Activated CD8-positive, alpha-beta memory T cell treated with anti-CD3 and anti-CD28 coated beads, Interleukin-2, amount 50 U/mL, for 48 hours (primary cell): ENCODE data around the gene ASTN1.
"Not testable (repeated sequence)": the region's sequence is repeated elsewhere in the genome, so short reads cannot be mapped to it uniquely, and the experiment has no call there.

Experiments used
- DNase-seq: peaks from one replicate; pipeline ENCODE4 v3.0.0-alpha.2; 2020

Gene ASTN1

DNA sequence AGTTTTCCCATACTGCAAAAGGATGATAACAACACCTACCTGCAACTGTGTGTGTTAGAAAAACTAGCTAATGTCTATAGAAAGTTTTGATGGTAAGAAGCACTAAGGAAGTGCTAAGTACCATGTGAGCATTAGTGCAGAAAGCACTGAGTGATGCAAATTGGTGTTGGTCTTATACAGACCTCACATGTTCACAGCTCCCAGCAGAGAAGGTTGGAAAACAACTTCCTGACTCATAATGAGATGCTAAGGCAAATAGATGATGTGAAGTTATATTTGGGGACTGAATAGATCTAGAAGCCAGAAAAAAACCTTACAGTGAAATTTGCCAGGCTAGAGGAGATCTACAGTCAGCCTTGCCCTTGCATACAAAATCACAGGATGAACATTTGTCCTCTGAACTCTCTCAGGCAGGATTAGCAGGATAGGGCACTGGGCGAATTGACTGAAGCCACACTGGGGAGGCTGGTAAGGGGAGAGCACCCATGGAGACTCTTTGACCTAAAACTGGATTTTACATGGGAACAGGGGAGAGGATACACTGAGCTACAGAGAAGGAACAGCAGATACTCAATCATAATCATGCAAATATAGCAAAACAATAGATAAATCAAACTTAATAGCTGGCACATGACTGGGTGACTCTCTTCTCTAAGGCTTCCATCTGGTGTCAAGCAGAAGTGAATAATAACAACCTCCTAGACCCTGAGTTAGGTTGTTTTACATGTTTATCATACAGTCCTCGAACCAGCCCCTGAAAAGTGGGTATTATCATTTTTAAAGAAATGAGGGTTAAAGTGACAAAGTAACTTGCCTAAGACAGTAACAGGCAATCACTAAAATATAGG lies 61.3 kb downstream of the ASTN1 start:
- DNase-seq, result no peak

GRCh38 chr1:177092001-177092400 lies 72.5 kb downstream of the ASTN1 start:
- no peak for DNase-seq

- DNase-seq, result no peak
Measured at GRCh38 chr1:177091040-177091439, 73.5 kb downstream of the ASTN1 start.

DNA sequence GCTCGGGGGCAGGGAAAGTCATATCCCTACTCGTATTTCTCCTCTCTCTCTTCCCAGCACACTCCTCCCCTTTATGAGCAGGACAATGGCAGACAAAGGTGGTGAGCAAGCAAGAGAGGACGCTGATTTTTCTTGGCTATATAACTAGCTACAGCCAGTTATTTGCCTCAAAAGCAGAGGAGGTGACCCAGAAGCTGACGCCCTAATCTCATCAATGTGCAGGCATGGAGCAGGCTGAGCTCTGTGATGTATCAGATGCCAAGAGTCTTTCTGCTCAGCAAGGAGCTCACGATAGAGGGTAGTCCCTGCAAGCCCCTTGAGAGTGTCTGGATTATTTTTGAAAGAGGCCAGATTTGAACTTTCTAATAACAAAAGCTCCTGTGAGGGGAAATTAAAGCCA lies 75.5 kb downstream of the ASTN1 start:
- DNase-seq, result no peak

GRCh38 chr1:177082855-177083693 lies 81.4 kb downstream of the ASTN1 start:
- DNase-seq, result no peak

DNA sequence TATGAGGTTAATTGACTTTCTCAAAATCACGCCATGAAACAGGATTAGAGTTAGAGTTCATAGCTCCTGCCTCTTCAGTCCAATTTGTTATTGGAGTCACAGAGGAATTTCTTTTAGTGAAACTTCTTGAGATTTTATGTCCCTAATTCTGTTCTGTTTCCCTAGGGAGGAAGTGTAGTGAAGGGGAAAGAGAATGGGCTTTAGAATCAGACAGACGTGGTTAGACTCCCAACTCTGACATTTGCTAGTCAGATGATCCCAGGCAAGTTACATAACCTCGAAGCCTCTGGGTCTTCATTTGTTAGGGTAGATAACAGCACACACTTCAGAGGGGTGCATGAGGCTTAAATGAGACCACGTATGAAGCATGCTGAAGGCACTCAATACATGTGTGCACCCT lies 83.9 kb downstream of the ASTN1 start:
- DNase-seq, result no peak

- DNase-seq, result no peak
Measured at GRCh38 chr1:177077734-177078499, 86.6 kb downstream of the ASTN1 start.

GRCh38 chr1:177077006-177077405 lies 87.5 kb downstream of the ASTN1 start:
- DNase-seq, result no peak

- not testable (repeated sequence) for DNase-seq
Measured at GRCh38 chr1:177074811-177075210, 89.7 kb downstream of the ASTN1 start.

DNA sequence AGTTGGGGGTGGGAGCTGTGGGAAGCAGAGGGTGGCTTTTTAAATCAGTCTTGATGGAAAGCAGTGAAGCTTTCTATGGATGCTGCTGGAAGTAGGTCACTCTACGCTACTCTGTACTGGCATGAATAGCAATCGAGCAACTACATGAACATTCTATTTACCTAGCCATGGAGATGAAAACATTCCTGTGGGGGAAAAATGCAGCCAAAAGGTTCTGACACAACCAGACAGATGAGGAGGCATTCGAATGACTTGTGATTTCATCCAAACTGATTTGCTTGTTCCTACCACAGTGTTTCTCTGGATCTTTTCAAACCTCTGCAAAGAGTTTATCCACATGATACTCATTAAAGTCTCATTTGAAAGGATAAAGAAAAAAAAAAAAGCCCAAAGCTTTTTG lies 95.0 kb downstream of the ASTN1 start:
- DNase-seq, result no peak

DNA sequence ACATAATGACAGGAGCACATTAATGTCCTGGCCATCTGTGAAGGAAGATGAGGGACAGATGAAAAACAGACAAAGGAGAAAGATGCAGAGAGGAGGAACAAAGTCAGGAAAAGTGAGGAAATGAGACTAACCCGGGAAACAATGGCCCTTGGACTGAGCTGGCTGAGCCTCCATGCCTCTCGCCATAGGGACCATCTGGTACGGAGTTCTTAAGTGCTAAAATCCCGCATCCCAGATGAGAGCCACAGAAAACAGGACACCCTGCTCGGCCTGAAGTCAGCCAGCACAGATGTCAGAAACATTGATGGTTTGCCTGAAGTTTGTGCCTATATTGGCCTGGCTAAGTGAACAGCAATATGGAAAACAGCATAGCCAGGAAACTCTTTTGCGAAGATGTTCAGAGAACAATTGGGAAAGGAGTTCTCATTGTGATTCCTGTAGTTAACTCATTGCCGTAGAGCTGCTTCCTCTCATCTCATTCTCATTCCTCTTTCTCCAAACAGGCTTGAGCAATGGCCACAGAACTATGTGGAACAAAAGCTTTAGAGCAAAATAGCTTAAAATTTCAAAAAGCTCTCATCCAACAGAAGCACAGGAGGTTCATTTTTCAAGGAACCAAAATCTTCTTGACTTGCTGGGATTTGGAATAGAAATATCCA lies 96.6 kb downstream of the ASTN1 start:
- DNase-seq, result no peak

- no peak for DNase-seq
Measured at GRCh38 chr1:177065430-177065829, 99.1 kb downstream of the ASTN1 start.

DNA sequence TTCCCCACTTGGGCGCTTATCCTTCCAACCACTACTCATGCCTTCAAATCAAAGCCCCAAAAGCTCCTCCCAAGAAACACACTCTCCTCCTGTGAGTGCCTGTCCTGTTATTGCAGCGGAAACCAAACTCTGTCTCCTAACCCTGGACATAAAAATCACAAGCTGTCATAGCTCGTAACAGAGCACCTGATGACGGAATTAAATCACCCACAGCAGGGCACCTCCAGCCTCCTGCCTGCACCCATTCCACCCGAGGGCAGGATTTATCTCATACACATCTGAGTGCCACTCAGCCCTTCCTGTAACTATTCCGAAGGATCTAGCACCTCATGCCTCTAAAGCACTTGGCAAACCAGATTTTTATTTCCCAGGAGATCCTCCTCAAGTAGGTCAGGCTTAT lies 100.9 kb downstream of the ASTN1 start:
- DNase-seq, result no peak

GRCh38 chr1:177054542-177054941 lies 110.0 kb downstream of the ASTN1 start:
- no peak for DNase-seq

- DNase-seq, result no peak
Measured at GRCh38 chr1:177053648-177054047, 110.9 kb downstream of the ASTN1 start.

GRCh38 chr1:177048314-177049069 lies 116.0 kb downstream of the ASTN1 start:
- no peak for DNase-seq

DNA sequence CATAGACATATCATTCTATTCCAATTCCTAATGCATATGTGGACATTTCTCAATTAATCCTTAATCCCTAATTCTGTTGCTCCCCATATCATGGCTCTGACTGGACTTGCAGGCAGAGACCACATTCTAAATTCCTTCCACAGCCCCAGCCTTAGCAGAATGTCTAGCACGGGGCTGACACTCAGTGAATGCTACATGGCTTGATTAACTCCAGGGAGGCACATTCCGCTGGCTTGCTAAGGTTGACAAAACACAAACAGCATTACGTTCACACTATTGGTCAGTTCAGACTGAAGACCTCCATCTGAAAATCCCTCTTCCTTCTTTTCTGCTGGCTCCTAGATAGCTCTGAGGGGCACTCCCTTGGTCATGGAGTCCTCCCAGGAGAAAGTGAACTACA lies 119.4 kb downstream of the ASTN1 start:
- DNase-seq, result no peak

- no peak for DNase-seq
Measured at GRCh38 chr1:177044390-177044789, 120.1 kb downstream of the ASTN1 start.

GRCh38 chr1:177043597-177043996 lies 120.9 kb downstream of the ASTN1 start:
- no peak for DNase-seq

DNA sequence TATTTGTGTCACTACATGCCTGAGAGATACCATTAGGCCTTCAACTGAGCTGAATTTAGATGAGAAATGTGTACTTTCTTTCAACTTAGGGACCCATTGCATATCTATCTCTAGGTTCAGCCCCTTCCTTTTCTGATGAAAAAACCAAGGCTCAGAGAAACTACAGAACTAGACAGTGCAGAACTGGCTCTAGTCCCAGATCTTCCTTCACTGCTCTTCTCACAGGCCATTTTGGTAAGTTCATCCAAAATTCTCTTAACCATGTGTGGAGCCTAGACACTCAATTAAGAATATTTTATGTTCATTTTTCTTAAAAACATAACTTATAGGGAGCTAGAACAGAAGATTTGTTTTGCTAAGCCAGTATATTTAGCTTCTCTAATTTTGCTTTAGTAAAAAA lies 128.9 kb downstream of the ASTN1 start:
- DNase-seq, result no peak

GRCh38 chr1:177033628-177034027 lies 130.9 kb downstream of the ASTN1 start:
- DNase-seq, result no peak

- DNase-seq, result no peak
Measured at GRCh38 chr1:177032434-177032833, 132.1 kb downstream of the ASTN1 start.
